Uterus (tissue), 2 donors: ENCODE data around the gene TMC8.

Source experiments
- CTCF ChIP-seq, 4 experiments: fragments of 200-600 bp in 2 of 4; fragments of 450-650 bp in 2 of 4; sonication (generic) in 2 of 4; IDR thresholded peaks; one replicate each; pipeline ENCODE4 v1.5.1; 2016 to 2019; ENCODE audit warnings: antibody characterized with exemption in 4 of 4, mild to moderate bottlenecking in 2 of 4, moderate library complexity in 1 of 4
- POLR2A ChIP-seq, 2 donors: fragments of 450-650 bp; IDR thresholded peaks; one replicate each; pipeline ENCODE4 v1.6.1; 2016; ENCODE audit warnings: antibody characterized with exemption in 2 of 2, mild to moderate bottlenecking in 1 of 2, moderate library complexity in 1 of 2

- no peak for TF ChIP-seq POLR2A (IDR thresholded peaks at IDR 0.05)
- no peak for TF ChIP-seq CTCF (IDR thresholded peaks at IDR 0.05)
Measured at GRCh38 chr17:78134899-78135385, 4.4 kb downstream of the TMC8 start.
